ENCODE data around the gene OGFRL1.

The OGFRL1 gene

GRCh38 chr6:71287038-71287437 lies 1.6 kb upstream of the OGFRL1 start:
- DNase-seq (ENCODE audit: low spot score) = no peak

DNA sequence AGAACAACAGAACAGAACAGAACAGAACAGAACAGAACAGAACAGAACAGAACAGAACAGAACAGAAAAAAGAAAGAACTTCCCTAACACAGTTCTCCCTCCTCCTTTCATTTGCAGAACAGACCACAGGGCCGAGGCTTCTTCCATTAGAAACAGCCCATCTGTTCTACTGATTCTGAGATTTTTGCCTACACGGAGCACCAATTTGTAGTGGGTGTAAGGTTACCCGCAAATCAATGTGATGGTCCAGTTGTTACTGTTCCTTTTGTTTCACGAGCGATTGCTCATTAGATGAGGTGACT lies 734 bp upstream of the OGFRL1 start:
- DNase-seq (ENCODE audit: low spot score) = no peak

DNA sequence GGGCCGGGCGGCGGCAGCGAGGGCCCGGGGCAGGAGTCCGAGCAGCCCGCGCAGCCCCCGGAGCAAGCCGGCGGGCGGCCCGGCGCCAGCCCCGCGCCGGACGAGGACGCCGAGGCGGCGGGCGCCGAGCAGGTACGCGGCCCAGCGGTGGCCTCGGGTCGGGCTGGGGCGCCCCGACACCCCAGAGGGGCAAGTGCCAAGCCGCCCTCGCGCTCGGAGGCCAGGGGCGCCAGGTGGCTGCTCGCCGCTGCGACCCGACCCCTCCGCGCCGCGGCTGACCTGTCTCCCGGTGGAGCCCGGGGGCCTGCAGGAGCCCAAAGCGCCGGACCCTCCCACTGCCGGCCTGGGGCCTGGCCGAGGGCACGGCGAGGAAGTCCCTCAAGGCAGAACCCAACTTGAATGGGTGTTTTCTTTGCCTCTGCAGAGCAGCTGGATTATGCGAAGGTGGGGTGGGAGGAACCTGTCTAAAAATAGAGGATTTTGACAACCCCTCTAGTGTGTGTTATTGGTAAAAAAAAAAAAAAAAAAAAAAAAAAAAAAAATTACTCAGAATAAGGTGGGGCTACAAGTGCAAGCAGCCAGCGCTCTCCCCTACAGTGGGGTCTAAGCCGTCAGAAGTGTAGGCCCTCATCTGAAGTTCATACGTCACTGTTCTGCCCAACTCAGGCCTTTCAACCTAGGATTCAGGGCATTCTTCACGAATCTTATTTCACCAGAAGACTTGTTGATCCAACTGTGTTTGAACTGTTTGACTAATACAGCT lies 609 bp downstream of the OGFRL1 start:
- DNase-seq (ENCODE audit: low spot score) = no peak

DNA sequence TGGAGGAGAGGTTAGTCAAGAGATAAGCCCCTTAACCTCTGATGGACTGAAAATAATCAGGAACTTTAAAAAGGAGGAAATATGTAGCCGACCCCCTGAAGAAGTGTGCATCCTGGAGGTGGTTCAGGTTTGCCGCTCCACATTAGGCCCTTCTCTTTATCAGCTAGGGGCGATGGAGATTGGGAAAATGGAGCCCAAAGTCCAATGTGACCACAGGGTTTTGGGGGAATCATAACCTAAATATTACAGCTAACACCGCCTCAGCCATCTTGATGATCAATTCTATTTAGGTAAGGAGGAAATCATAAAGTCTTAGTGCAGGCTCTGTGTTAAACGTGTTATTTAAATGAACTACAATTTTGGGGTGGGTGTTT lies 1.2 kb downstream of the OGFRL1 start:
- DNase-seq (ENCODE audit: low spot score) = no peak

GRCh38 chr6:71290611-71291010 lies 2.0 kb downstream of the OGFRL1 start:
- DNase-seq (ENCODE audit: low spot score) = no peak

- DNase-seq (ENCODE audit: low spot score) = no peak
These were observed 3.4 kb downstream of the OGFRL1 start for GRCh38 chr6:71292001-71292400.

GRCh38 chr6:71294121-71294523 lies 5.5 kb downstream of the OGFRL1 start:
- DNase-seq (ENCODE audit: low spot score) = no peak

DNA sequence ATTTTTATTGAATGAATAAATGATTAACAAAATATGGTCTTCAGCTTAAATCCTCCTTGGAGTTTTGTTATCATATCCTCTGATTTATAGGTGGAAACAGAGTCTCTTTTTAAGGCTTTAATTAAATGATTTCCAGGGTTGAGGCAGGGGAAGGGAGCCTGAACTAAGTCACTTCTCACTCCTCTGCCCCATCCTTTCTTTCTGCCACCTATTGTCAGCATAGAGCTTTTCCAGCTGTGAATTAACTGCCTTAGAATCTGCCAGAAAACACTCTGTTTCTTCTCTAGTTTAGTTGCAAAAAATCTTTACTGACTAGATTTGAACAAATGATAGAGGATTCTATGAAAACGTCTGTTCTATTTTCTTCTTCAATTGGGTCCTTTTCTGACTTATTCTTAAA lies 9.8 kb downstream of the OGFRL1 start:
- no peak for DNase-seq (ENCODE audit: low spot score)

DNA sequence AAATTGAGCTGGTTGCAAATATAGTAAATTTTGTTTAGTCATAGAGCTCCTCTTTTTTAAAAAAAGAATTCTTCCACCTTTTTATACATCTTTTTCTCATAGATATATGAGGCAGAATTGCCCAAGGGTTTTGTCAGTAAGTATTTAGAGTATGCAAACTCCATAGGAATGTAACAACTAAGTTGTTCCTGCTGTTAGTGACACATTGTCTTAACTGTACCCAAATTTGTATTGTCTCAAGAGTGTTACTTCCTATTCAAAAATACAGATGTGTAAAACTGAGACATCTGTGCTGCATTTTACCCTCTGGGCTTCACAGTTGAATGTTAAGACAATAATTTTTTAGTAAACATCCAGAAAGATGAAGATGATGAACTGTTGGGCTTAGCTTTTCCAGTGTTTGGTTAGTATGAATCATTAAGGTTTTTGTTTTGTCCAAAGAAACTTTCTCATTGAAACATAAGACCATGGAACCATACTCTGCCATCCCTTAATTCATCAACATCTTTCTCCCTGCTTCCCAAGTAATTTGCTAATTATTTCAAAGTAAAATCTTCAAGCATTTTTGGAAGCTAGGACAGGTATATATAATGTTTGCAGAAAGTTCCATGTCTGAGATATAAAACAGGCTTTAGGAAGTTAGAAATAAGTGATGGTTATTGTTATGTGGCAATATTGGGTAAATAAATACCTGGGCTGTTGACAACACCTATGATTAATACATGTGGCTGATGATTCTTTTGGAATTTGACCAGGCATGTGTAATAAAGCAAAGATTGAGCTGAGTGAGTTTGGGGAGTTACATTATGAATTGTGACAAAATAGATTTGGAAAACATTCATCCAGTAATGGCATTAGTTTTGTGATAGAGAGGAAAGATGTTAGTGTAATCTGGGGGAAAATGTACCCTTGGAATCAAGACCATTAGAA lies 11.2 kb downstream of the OGFRL1 start:
- no peak for DNase-seq (ENCODE audit: low spot score)

DNA sequence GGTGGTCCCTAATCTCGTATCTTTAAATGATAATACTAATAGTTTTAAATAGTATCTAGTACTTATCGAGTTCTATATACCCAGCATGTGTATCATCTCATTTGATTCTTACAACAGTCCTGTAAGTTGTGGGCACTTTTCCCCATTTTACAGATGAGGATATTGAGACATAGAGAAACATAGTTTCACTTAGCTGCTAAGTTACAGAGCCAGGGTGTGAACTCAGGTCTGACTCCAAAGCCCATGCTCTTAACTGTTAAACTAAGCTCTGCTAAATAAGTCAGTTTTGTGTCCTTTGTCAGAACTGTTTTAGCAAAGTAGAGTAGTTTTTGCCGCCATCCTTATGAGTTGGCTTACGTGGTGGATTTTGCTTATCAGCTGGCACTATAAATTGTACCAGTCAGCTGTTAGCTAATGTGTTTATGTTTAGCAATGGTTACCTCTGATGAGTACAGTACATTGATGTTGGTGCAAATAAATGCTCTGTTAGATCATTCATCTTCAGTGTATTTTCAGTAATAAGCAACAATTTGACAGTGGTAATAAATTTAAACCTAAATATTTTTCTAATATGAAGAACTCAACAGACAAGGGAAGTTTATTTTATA lies 12.1 kb downstream of the OGFRL1 start:
- DNase-seq (ENCODE audit: low spot score) = no peak

DNA sequence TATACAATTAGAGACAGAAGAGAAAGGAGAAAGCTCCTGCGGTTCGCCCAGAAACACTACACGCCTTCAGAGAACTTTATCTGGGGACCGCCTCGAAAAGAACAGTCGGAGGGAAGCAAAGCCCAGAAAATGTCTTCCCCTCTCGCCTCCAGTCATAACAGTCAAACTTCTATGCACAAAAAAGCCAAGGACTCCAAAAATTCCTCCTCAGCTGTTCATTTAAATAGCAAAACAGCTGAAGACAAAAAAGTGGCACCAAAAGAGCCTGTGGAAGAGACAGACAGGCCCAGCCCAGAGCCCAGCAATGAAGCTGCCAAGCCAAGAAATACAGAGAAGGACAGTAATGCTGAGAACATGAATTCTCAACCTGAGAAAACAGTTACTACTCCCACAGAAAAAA lies 12.9 kb downstream of the OGFRL1 start:
- no peak for DNase-seq (ENCODE audit: low spot score)

- DNase-seq (ENCODE audit: low spot score) = no peak
These were observed 21.0 kb downstream of the OGFRL1 start for GRCh38 chr6:71309656-71310055.

- DNase-seq (ENCODE audit: low spot score) = no peak
These were observed 21.6 kb downstream of the OGFRL1 start for GRCh38 chr6:71310261-71310660.

DNA sequence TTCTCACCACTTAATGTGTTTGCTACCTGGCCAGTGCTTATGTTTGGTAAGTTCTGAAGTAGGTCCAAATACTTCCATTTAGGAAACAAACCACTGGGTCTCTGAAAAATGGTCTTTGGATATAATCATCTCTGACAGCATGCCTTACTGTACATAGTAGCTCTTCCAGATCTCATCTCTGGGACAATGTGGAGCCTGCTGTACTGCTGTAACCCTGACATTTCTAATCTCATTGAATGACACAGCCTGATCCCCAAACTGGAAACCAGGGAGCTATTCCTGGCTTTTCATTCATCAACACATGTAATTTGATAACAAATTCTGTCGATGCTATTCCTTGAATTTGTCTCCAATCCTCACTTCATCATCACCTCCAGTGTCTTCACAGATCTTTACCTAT lies 23.5 kb downstream of the OGFRL1 start:
- DNase-seq (ENCODE audit: low spot score) = no peak

DNA sequence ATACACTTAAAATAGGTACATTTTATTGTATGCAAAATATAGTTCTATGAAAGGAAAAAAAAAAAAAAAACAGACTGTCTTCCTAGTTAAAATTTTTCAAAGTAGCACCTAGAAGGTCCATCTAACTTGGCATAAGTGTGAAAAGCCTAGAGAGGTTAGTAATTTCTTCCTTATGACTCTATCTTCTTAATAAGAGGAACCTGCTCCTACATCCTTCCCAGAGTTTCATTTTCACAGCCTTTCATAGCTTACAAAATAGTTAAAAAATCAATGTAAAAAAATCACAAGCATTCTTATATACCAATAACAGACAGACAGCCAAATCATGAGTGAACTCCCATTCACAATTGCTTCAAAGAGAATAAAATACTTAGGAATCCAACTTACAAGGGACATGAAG lies 28.8 kb downstream of the OGFRL1 start:
- DNase-seq (ENCODE audit: low spot score) = no peak

GRCh38 chr6:71320041-71320440 lies 31.4 kb downstream of the OGFRL1 start:
- DNase-seq (ENCODE audit: low spot score) = no peak

- DNase-seq (ENCODE audit: low spot score) = no peak
These were observed 32.7 kb downstream of the OGFRL1 start for GRCh38 chr6:71321314-71321713.

- no peak for DNase-seq (ENCODE audit: low spot score)
These were observed 35.7 kb downstream of the OGFRL1 start for GRCh38 chr6:71324194-71324785.

DNA sequence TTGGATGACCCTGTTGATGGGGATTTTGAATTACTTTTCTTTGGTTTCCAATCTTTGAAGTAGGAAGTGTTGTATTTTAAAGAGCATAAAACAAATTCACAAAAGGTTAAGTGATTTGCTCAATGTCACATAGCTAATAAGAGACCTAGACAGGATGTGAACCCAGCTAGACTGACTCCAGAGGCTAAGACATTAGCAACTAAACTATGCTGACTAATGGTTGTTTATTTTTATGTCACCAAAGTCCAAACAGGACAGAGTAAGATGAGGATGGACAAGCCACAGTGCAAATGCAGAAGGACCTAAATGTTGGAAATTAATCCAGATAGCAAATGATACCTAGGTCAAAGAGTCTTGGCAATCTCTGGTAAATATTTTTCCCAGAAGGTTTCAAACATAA lies 38.0 kb downstream of the OGFRL1 start:
- peak; percentile 38 for DNase-seq (ENCODE audit: low spot score)

- no peak for DNase-seq (ENCODE audit: low spot score)
These were observed 41.9 kb downstream of the OGFRL1 start for GRCh38 chr6:71330501-71330900.

DNA sequence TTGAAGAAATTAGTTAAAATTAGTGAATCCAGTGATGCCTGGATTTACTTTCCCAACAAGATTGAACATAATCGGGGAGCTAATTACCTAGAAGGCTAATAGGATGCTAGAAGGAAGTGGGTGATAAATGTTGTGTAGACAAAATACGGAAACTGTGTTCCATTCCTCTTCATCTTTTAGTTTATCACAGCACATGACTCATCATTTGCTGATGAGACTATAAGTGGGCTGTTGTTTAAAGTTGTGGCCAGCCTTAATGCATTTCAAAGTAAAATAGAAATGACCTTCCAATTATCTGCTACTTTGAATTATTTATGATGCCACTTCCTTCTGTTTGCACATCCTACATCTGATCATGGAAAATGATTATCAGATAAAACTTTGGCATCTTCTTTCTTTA lies 43.4 kb downstream of the OGFRL1 start:
- DNase-seq (ENCODE audit: low spot score) = no peak

- no peak for DNase-seq (ENCODE audit: low spot score)
These were observed 44.4 kb downstream of the OGFRL1 start for GRCh38 chr6:71333050-71333449.

- peak; percentile 70 for DNase-seq (ENCODE audit: low spot score)
These were observed 45.1 kb downstream of the OGFRL1 start for GRCh38 chr6:71333697-71334096.

All from kidney capillary endothelial cell (primary cell).